ENCODE results near the gene BSG. TPM values are rescaled to one million over a fixed set of nuclear protein-coding genes. Genes with fewer than 3 reads are reported as not detected.

BSG gene
- polyA plus RNA-seq, 2 of the 4 experiments (the other 2 are of a cell fraction), result 285 to 579 TPM

DNA sequence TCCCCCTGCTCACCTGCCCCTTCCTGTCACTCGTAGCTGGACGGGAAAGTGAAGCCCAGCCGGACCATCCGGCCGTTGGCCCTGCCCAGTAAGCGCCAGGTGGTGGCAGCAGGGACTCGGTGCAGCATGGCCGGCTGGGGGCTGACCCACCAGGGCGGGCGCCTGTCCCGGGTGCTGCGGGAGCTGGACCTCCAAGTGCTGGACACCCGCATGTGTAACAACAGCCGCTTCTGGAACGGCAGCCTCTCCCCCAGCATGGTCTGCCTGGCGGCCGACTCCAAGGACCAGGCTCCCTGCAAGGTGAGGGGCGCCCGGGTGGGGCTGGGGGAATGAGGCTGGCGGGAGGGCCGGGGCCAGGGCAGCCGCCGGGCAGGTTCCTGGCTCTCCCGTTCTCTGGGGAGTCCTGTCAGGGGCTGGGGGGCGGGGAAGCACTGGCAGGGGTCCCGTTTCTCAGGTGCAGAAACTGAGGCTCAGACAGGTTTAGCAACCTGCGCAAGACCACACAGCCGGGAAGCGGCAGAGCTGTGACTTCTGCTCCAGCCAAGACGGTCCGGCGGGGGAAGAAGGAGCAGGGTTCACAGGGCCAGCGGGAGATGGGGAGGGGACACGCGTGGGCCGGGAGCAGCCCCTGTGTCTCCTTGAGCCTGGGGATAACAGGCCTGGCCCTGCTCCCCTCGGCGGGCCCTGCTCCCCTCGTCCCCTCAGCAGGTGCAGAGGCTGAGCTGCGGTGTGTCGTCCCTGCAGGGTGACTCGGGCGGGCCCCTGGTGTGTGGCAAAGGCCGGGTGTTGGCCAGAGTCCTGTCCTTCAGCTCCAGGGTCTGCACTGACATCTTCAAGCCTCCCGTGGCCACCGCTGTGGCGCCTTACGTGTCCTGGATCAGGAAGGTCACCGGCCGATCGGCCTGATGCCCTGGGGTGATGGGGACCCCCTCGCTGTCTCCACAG is 23.2 kb upstream of the BSG start:
- 93% methylated on average over 15 of the region's 52 CpGs for WGBS (ENCODE audit: missing lambda C conversion rate)
- H3K4me3 ChIP-seq, result no peak overlapping the region
- H3K27ac ChIP-seq, result no peak overlapping the region
- H3K4me2 ChIP-seq, result no peak overlapping the region
- ATAC-seq (no peak; a peak in 1 of 6 replicates), DNase-seq (ENCODE audit: low read depth in 1 of 2, low spot score in 1 of 2) (no peak), FAIRE-seq (no peak)
- peaks cover 10% of the 10 kb centered on the region for H3K4me1 ChIP-seq
- TF ChIP-seq ZFP36 (IDR thresholded peaks at IDR 0.05; ENCODE audit: borderline replicate concordance, partially characterized antibody), result no peak
- H3K9me3 ChIP-seq, result no peaks in the 10 kb centered on the region
- ChIA-PET CTCF (no interaction called here), POLR2A (no interaction called here)

DNA sequence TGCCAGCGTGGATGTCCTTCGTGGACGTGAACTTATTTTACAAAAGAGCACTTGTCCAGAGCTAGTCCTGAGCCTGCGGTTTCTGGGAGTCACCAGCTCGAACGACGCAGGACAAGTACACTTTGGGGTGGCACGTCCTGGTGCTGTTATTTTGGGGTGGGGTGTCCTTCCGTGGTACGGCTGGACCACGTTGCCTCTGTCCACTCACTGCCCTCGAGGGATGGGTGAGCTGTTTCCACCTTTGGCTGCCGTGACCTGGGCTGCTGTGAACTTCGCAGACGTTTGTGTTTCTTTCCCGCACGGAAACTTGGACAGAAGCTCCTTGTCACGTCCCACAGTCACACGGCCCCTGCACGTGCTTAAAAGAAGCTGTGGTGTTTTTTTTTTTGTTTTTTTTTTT is 17.6 kb upstream of the BSG start:
- WGBS (ENCODE audit: missing lambda C conversion rate), result 89% methylated on average over 19 of the region's 20 CpGs
- Histone ChIP-seq H3K4me3 (no peak overlapping the region), H3K4me2 (no peak overlapping the region), H3K4me1 (peaks cover 28% of the 10 kb centered on the region), H3K27ac (peak overlapping the region in 1 of 2 experiments; percentile 80; a peak in 3 of 6 replicates), H3K9me3 (no peaks in the 10 kb centered on the region)
- ChIA-PET CTCF (interaction anchor here (1.4 to 3.0 kb wide), 5 partner anchors 12 to 34 kb away, joined by 4 to 10 read pairs (median 6); partner anchors contain the start of gene CDC34), POLR2A (interaction anchor here (0.6 to 2.0 kb wide), 3 partner anchors 17 to 284 kb away, joined by 3 to 16 read pairs (median 5); partner anchors contain the start of gene BSG)
- FAIRE-seq, result no peak
- TF ChIP-seq CHD2 (IDR thresholded peaks at IDR 0.05; ENCODE audit: low read length, partially characterized antibody) (no peak), JUNB (IDR thresholded peaks at IDR 0.05) (no peak), RAD21 (conservative IDR thresholded peaks at IDR 0.05 in 1 of 2, IDR thresholded peaks at IDR 0.05 in 1 of 2) (no peak), HOXA7 (CRISPR knock-in tag; IDR thresholded peaks at IDR 0.05) (no peak), NFE2L2 (conservative IDR thresholded peaks at IDR 0.05; ENCODE audit: low read length) (no peak), CBX8 (IDR thresholded peaks at IDR 0.05) (no peak), FOSB (CRISPR knock-in tag; IDR thresholded peaks at IDR 0.05) (no peak), EP300 (IDR thresholded peaks at IDR 0.05) (no peak), ZNF302 (CRISPR knock-in tag; IDR thresholded peaks at IDR 0.05) (no peak), CBX2 (IDR thresholded peaks at IDR 0.05; ENCODE audit: borderline replicate concordance, low read depth) (no peak), TP53 (CRISPR knock-in tag; IDR thresholded peaks at IDR 0.05) (no peak)
- TF ChIP-seq, protein P1, sequence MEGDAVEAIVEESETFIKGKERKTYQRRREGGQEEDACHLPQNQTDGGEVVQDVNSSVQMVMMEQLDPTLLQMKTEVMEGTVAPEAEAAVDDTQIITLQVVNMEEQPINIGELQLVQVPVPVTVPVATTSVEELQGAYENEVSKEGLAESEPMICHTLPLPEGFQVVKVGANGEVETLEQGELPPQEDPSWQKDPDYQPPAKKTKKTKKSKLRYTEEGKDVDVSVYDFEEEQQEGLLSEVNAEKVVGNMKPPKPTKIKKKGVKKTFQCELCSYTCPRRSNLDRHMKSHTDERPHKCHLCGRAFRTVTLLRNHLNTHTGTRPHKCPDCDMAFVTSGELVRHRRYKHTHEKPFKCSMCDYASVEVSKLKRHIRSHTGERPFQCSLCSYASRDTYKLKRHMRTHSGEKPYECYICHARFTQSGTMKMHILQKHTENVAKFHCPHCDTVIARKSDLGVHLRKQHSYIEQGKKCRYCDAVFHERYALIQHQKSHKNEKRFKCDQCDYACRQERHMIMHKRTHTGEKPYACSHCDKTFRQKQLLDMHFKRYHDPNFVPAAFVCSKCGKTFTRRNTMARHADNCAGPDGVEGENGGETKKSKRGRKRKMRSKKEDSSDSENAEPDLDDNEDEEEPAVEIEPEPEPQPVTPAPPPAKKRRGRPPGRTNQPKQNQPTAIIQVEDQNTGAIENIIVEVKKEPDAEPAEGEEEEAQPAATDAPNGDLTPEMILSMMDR (IDR thresholded peaks at IDR 0.05), result no peak
- TF ChIP-seq, protein P2, sequence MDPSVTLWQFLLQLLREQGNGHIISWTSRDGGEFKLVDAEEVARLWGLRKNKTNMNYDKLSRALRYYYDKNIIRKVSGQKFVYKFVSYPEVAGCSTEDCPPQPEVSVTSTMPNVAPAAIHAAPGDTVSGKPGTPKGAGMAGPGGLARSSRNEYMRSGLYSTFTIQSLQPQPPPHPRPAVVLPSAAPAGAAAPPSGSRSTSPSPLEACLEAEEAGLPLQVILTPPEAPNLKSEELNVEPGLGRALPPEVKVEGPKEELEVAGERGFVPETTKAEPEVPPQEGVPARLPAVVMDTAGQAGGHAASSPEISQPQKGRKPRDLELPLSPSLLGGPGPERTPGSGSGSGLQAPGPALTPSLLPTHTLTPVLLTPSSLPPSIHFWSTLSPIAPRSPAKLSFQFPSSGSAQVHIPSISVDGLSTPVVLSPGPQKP (IDR thresholded peaks at IDR 0.05; ENCODE audit: low read depth, low read length), result no peak
- no peak for DNase-seq (ENCODE audit: low read depth in 1 of 2, low spot score in 1 of 2)
- ATAC-seq, result no peak

DNA sequence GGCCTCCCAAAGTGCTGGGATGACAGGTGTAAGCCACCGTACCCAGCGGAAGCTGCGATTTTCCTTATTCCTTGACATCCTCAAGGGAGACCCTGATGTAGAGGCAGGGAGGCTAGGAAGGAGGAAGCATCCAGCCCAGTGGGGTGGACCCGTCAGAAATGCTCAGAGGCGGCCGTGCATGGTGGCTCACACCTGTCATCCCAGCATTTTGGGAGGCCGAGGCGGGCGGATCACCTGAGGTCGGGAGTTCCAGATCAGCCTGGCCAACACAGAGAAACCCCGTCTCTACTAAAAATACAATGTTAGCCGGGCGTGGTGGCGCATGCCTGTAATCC is 17.0 kb upstream of the BSG start:
- no peaks in the 10 kb centered on the region for H3K9me3 ChIP-seq
- peak overlapping the region; percentile 79 for H3K4me2 ChIP-seq
- ATAC-seq (no peak), DNase-seq (ENCODE audit: low read depth in 1 of 2, low spot score in 1 of 2) (no peak), FAIRE-seq (no peak)
- CTCF ChIA-PET, result interaction anchor here (1.0 to 3.0 kb wide), 6 partner anchors 11 to 45 kb away, joined by 3 to 10 read pairs (median 5); partner anchors contain the start of gene CDC34
- WGBS (ENCODE audit: missing lambda C conversion rate), result 77% methylated on average over 10 of the region's 14 CpGs
- POLR2A ChIA-PET, result interaction anchor here (0.8 to 2.0 kb wide), 4 partner anchors 8 to 108 kb away, joined by 3 to 16 read pairs (median 5); partner anchors contain the start of gene BSG
- H3K27ac ChIP-seq, result peak overlapping the region; percentile 80 to 81; a peak in 4 of 6 replicates
- peaks cover 28% of the 10 kb centered on the region for H3K4me1 ChIP-seq
- no peak overlapping the region for H3K4me3 ChIP-seq
- TF ChIP-seq FOSL2 (IDR thresholded peaks at IDR 0.05) (no peak), FOSL2 (CRISPR knock-in tag; IDR thresholded peaks at IDR 0.05) (no peak), RAD21 (conservative IDR thresholded peaks at IDR 0.05 in 1 of 2, IDR thresholded peaks at IDR 0.05 in 1 of 2) (no peak), CBX8 (IDR thresholded peaks at IDR 0.05) (no peak), CEBPB (IDR thresholded peaks at IDR 0.05) (0 out of 4 replicates have a peak, but pooled peaks of 1 of the 2 experiments have one; percentile 26), EP300 (IDR thresholded peaks at IDR 0.05) (no peak), JUNB (IDR thresholded peaks at IDR 0.05) (no peak), CHD4 (IDR thresholded peaks at IDR 0.05; ENCODE audit: borderline replicate concordance) (peak; percentile 39; the same call in 1 of the 2 replicates)
- TF ChIP-seq, protein P3, sequence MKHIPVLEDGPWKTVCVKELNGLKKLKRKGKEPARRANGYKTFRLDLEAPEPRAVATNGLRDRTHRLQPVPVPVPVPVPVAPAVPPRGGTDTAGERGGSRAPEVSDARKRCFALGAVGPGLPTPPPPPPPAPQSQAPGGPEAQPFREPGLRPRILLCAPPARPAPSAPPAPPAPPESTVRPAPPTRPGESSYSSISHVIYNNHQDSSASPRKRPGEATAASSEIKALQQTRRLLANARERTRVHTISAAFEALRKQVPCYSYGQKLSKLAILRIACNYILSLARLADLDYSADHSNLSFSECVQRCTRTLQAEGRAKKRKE (CRISPR knock-in tag; IDR thresholded peaks at IDR 0.05; ENCODE audit: low read depth), result no peak
- TF ChIP-seq, protein P4, sequence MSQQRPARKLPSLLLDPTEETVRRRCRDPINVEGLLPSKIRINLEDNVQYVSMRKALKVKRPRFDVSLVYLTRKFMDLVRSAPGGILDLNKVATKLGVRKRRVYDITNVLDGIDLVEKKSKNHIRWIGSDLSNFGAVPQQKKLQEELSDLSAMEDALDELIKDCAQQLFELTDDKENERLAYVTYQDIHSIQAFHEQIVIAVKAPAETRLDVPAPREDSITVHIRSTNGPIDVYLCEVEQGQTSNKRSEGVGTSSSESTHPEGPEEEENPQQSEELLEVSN (IDR thresholded peaks at IDR 0.05; ENCODE audit: borderline replicate concordance, low read depth), result no peak
- TF ChIP-seq, protein P5, sequence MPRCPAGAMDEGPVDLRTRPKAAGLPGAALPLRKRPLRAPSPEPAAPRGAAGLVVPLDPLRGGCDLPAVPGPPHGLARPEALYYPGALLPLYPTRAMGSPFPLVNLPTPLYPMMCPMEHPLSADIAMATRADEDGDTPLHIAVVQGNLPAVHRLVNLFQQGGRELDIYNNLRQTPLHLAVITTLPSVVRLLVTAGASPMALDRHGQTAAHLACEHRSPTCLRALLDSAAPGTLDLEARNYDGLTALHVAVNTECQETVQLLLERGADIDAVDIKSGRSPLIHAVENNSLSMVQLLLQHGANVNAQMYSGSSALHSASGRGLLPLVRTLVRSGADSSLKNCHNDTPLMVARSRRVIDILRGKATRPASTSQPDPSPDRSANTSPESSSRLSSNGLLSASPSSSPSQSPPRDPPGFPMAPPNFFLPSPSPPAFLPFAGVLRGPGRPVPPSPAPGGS (IDR thresholded peaks at IDR 0.05), result no peak
- TF ChIP-seq, protein P6, sequence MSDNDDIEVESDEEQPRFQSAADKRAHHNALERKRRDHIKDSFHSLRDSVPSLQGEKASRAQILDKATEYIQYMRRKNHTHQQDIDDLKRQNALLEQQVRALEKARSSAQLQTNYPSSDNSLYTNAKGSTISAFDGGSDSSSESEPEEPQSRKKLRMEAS (IDR thresholded peaks at IDR 0.05), result no peak
- TF ChIP-seq, protein P7, sequence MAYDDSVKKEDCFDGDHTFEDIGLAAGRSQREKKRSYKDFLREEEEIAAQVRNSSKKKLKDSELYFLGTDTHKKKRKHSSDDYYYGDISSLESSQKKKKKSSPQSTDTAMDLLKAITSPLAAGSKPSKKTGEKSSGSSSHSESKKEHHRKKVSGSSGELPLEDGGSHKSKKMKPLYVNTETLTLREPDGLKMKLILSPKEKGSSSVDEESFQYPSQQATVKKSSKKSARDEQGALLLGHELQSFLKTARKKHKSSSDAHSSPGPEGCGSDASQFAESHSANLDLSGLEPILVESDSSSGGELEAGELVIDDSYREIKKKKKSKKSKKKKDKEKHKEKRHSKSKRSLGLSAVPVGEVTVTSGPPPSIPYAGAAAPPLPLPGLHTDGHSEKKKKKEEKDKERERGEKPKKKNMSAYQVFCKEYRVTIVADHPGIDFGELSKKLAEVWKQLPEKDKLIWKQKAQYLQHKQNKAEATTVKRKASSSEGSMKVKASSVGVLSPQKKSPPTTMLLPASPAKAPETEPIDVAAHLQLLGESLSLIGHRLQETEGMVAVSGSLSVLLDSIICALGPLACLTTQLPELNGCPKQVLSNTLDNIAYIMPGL (CRISPR knock-in tag; IDR thresholded peaks at IDR 0.05; ENCODE audit: borderline replicate concordance), result no peak

Measured in A549 (cell line).